GM12865 (cell line): Measurements from ENCODE around the gene ATP2B2.

Experiments
- DNase-seq: peaks from one replicate; pipeline ENCODE4 v3.0.0; 2010; ENCODE audit warnings: low read depth
- H3K4me3 ChIP-seq: 2 replicates; pipeline ENCODE4 v1.5.1; 2011; ENCODE audit warnings: mild to moderate bottlenecking, low read depth, low read length, control low read depth
- CTCF ChIP-seq: IDR thresholded peaks from 2 replicates; pipeline ENCODE4 v1.5.1; 2011; ENCODE audit warnings: low read length, control low read depth, low read depth, inconsistent platforms; ENCODE audit not compliant: insufficient read depth; ENCODE audit errors: missing control alignments

The ATP2B2 gene

GRCh38 chr3:10312391-10312790, 193.0 kb downstream of the ATP2B2 start:
- no peak overlapping the region for H3K4me3 ChIP-seq
- TF ChIP-seq CTCF = no peak
- no peak for DNase-seq

GRCh38 chr3:10311710-10312109, 193.7 kb downstream of the ATP2B2 start:
- H3K4me3 ChIP-seq = no peak overlapping the region
- DNase-seq = no peak
- no peak for TF ChIP-seq CTCF

GRCh38 chr3:10310578-10310977, 194.8 kb downstream of the ATP2B2 start:
- H3K4me3 ChIP-seq = no peak overlapping the region
- DNase-seq = no peak
- no peak for TF ChIP-seq CTCF

- no peak for DNase-seq
Measured at GRCh38 chr3:10309736-10310135, 195.7 kb downstream of the ATP2B2 start.

GRCh38 chr3:10308678-10309077, 196.7 kb downstream of the ATP2B2 start:
- no peak for DNase-seq
- no peak overlapping the region for H3K4me3 ChIP-seq
- no peak for TF ChIP-seq CTCF

More at GRCh38 chr3:10309736-10310135, 195.7 kb downstream of the ATP2B2 start:
- H3K4me3 ChIP-seq = no peak overlapping the region
- no peak for TF ChIP-seq CTCF

- no peak overlapping the region for H3K4me3 ChIP-seq
- DNase-seq = no peak
- no peak for TF ChIP-seq CTCF
Measured at GRCh38 chr3:10306156-10306555, 199.2 kb downstream of the ATP2B2 start.

GRCh38 chr3:10305331-10305902, 200.0 kb downstream of the ATP2B2 start:
- H3K4me3 ChIP-seq = no peak overlapping the region
- TF ChIP-seq CTCF = no peak
- DNase-seq = no peak
